DOHH2 (cell line): Measurements from ENCODE around the gene SP7.

Experiments used
- H3F3A ChIP-seq: fragments of 200-600 bp; sonication (generic), shearing (Covaris generic); 2 replicates; pipeline ENCODE4 v1.6.0; 2016; ENCODE audit warnings: antibody characterized with exemption, mild to moderate bottlenecking; ENCODE audit not compliant: control insufficient read depth, insufficient read depth
- H3K27ac ChIP-seq: fragments of 200-600 bp; sonication (generic); 2 replicates; pipeline ENCODE4 v1.5.1; 2014; ENCODE audit warnings: low read depth, mild to moderate bottlenecking, low read length, moderate library complexity
- H3K27me3 ChIP-seq: fragments of 200-600 bp; sonication (generic); 2 replicates; pipeline ENCODE4 v1.6.1; 2014; ENCODE audit warnings: mild to moderate bottlenecking, low read length, mixed read lengths; ENCODE audit not compliant: control insufficient read depth
- H3K36me3 ChIP-seq: fragments of 200-600 bp; sonication (generic); 2 replicates; pipeline ENCODE4 v1.6.1; 2014; ENCODE audit warnings: mild to moderate bottlenecking, low read length, moderate library complexity, mixed read lengths; ENCODE audit not compliant: control insufficient read depth
- H3K4me1 ChIP-seq: fragments of 200-600 bp; sonication (generic); 2 replicates; pipeline ENCODE4 v1.6.1; 2014; ENCODE audit warnings: mild to moderate bottlenecking, low read length, mixed read lengths; ENCODE audit not compliant: control insufficient read depth
- H3K4me2 ChIP-seq: fragments of 200-600 bp; sonication (generic); 2 replicates; pipeline ENCODE4 v1.6.0; 2014; ENCODE audit warnings: mild to moderate bottlenecking, low read length, moderate library complexity
- H3K4me3 ChIP-seq: fragments of 200-600 bp; sonication (generic); 2 replicates; pipeline ENCODE4 v1.5.1; 2014; ENCODE audit warnings: mild to moderate bottlenecking, low read length, mixed read lengths
- H3K79me2 ChIP-seq: fragments of 200-600 bp; sonication (generic); 2 replicates; pipeline ENCODE4 v1.6.1; 2014; ENCODE audit warnings: mild to moderate bottlenecking, low read length, mixed read lengths; ENCODE audit not compliant: control insufficient read depth
- H3K9me2 ChIP-seq: fragments of 200-600 bp; sonication (generic); replicated peaks from 2 replicates; pipeline ENCODE4 v1.6.1; 2014; ENCODE audit warnings: mild to moderate bottlenecking, low read length, mixed read lengths; ENCODE audit not compliant: control insufficient read depth
- H3K9me3 ChIP-seq: fragments of 200-600 bp; sonication (generic); 2 replicates; pipeline ENCODE4 v1.6.1; 2014; ENCODE audit warnings: antibody characterized with exemption, low read length, mixed read lengths; ENCODE audit not compliant: control insufficient read depth, insufficient read depth
- H4K20me1 ChIP-seq: fragments of 200-600 bp; sonication (generic); 2 replicates; pipeline ENCODE4 v1.6.0; 2014; ENCODE audit warnings: low read depth, mild to moderate bottlenecking, antibody characterized with exemption, low read length, moderate library complexity; ENCODE audit not compliant: control insufficient read depth, insufficient read depth
- EZH2phosphoT487 ChIP-seq: fragments of 200-600 bp; sonication (generic); IDR thresholded peaks from 2 replicates; pipeline ENCODE4 v1.6.1; 2017; ENCODE audit warnings: borderline replicate concordance, mild to moderate bottlenecking, antibody characterized with exemption, low read length, moderate library complexity, mixed read lengths
- TF ChIP-seq, protein P1 (sequence below): fragments of 200-600 bp; sonication (generic); IDR thresholded peaks from one replicate; pipeline ENCODE4 v1.5.1; 2014; ENCODE audit warnings: antibody characterized with exemption, mild to moderate bottlenecking, low read depth, low read length; ENCODE audit not compliant: poor library complexity, severe bottlenecking

Gene SP7

DNA sequence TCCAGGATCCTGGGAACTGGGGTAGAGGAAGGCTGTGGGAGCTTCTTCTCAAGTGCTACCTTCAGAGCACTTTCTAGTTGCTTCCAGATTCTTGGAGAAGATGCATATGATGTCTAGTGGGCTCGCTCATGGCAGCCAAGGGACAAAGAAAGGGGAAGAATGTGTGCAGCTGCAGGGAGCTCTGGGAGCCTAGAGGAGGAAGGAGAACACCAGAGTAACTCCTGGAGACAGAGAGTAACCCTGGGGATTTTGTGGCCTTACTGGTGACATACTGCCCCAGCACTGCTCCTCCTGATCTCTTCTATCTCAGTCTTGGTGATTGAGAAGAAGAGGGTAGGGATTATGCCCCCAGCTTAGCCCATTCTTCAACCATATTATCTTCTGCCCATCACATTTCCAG, 10.3 kb upstream of the SP7 start:
- H3K4me2 ChIP-seq: no peak overlapping the region
- H3K36me3 ChIP-seq: no peaks in the 10 kb centered on the region
- H4K20me1 ChIP-seq: 0 out of 2 replicates have a peak, but pooled peaks cover 3% of the 10 kb centered on the region
- H3K79me2 ChIP-seq: no peaks in the 10 kb centered on the region
- H3K27ac ChIP-seq: no peak overlapping the region
- no peak for TF ChIP-seq EZH2phosphoT487
- TF ChIP-seq, protein P1, sequence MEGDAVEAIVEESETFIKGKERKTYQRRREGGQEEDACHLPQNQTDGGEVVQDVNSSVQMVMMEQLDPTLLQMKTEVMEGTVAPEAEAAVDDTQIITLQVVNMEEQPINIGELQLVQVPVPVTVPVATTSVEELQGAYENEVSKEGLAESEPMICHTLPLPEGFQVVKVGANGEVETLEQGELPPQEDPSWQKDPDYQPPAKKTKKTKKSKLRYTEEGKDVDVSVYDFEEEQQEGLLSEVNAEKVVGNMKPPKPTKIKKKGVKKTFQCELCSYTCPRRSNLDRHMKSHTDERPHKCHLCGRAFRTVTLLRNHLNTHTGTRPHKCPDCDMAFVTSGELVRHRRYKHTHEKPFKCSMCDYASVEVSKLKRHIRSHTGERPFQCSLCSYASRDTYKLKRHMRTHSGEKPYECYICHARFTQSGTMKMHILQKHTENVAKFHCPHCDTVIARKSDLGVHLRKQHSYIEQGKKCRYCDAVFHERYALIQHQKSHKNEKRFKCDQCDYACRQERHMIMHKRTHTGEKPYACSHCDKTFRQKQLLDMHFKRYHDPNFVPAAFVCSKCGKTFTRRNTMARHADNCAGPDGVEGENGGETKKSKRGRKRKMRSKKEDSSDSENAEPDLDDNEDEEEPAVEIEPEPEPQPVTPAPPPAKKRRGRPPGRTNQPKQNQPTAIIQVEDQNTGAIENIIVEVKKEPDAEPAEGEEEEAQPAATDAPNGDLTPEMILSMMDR: no peak
- H3K27me3 ChIP-seq: no peaks in the 10 kb centered on the region
- peaks cover 24% of the 10 kb centered on the region for H3K4me1 ChIP-seq
- H3F3A ChIP-seq: peaks cover 14% of the 10 kb centered on the region
- no peaks in the 10 kb centered on the region for H3K9me3 ChIP-seq
- no peak overlapping the region for H3K4me3 ChIP-seq
- no peaks in the 10 kb centered on the region for H3K9me2 ChIP-seq

GRCh38 chr12:53345486-53346188, 9.5 kb upstream of the SP7 start:
- H4K20me1 ChIP-seq: 0 out of 2 replicates have a peak, but pooled peaks cover 3% of the 10 kb centered on the region
- no peak for TF ChIP-seq EZH2phosphoT487
- TF ChIP-seq, protein P1: no peak
- peak overlapping the region; percentile 90 for H3K4me2 ChIP-seq
- H3K4me3 ChIP-seq: peak overlapping the region; percentile 76
- H3K27ac ChIP-seq: no peak overlapping the region
- H3F3A ChIP-seq: peaks cover 14% of the 10 kb centered on the region
- no peaks in the 10 kb centered on the region for H3K9me3 ChIP-seq
- H3K27me3 ChIP-seq: no peaks in the 10 kb centered on the region
- no peaks in the 10 kb centered on the region for H3K79me2 ChIP-seq
- no peaks in the 10 kb centered on the region for H3K9me2 ChIP-seq
- peaks cover 24% of the 10 kb centered on the region for H3K4me1 ChIP-seq
- H3K36me3 ChIP-seq: no peaks in the 10 kb centered on the region

GRCh38 chr12:53344824-53345485, 8.8 kb upstream of the SP7 start:
- H3K27ac ChIP-seq: no peak overlapping the region
- H3K9me2 ChIP-seq: no peaks in the 10 kb centered on the region
- H4K20me1 ChIP-seq: 0 out of 2 replicates have a peak, but pooled peaks cover 3% of the 10 kb centered on the region
- peak overlapping the region; percentile 76 for H3K4me3 ChIP-seq
- H3K4me2 ChIP-seq: peak overlapping the region; percentile 90
- H3K36me3 ChIP-seq: no peaks in the 10 kb centered on the region
- H3K27me3 ChIP-seq: peaks cover 6% of the 10 kb centered on the region
- TF ChIP-seq, protein P1: peak; percentile 91
- no peak for TF ChIP-seq EZH2phosphoT487
- H3K9me3 ChIP-seq: no peaks in the 10 kb centered on the region
- peaks cover 24% of the 10 kb centered on the region for H3K4me1 ChIP-seq
- H3K79me2 ChIP-seq: no peaks in the 10 kb centered on the region
- peaks cover 14% of the 10 kb centered on the region for H3F3A ChIP-seq
